ENCODE measurements around the gene CHSY3.

CHSY3 gene

DNA sequence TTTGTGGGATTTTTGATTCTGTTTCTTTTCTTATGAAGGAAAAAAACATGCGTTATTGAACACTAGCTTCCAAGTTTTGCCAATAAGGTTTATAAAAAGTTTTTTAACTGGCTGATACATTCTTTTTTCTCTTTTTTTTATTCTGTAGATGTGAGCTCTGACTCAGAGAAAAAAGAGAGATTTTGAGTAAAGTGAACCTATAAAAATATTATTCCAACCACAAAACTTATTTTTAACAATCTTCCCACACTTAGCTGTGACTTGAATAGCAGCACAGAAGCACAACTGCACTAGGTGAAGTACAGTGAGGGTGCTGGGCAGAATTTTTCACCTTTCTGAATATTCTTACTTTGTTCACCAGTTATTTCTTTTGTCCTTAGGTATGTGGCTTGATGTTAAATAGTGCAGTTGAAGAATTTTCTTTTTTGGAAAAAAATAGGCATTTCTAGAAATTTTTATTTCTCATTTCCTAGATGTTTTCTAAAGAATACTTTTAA is 41.6 kb downstream of the CHSY3 start:
- DNase-seq (ENCODE audit: low read depth), result no peak

DNA sequence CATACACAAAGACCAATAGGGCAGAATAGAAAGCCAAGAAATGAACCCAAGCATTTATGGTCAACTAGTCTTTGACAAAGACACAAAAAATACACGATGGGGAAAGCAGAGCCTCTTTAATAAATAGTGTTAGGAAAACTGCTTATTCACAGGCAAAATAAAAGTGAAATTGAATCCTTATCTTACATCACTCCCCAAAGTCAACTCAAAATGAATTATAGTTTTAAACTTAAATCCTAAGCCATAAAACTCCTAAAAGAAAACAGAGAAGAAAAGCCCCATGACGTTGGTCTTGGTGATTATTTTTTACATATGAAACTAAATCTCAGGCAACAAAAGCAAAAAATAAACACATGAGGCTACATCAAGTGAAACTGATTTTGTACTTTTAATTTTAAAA is 46.8 kb downstream of the CHSY3 start:
- no peak for DNase-seq (ENCODE audit: low read depth)

DNA sequence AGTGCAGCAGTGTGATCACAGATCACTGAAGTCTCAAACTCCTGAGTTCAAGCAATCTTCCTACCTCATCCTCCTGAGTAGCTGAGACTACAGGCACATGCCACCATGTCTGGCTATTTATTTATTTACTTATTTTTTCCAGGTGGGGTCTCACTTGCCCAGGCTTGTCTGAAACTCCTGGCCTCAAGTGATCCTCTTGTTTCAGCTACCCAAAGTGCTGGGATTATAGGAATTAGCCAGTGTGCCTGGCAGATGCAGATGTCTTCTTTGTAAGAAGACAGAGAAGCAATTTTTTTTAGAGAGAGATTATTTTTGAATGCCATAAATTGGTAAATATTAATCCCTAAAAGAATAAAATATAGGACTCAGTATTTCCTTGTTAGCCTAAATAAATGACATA is 54.3 kb downstream of the CHSY3 start:
- no peak for DNase-seq (ENCODE audit: low read depth)

DNA sequence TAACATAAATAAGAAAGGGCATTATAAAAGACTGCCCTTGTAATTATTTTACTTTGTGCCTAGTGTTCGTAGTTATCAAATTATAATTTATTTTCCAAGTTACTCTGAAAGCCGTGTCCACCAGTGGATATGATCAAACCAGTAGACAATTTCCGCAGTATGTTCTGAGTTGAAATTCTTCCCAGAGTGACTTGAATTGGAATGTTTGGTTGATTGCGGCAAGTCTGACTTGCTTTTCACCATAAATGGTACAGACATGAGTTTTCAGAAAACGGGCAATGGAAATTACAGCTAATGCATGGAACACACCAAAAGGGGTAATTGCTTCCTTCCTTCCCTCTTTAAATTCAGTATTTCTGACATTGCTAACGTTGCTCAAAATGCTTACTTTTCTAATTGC is 56.6 kb downstream of the CHSY3 start:
- no peak for DNase-seq (ENCODE audit: low read depth)

DNA sequence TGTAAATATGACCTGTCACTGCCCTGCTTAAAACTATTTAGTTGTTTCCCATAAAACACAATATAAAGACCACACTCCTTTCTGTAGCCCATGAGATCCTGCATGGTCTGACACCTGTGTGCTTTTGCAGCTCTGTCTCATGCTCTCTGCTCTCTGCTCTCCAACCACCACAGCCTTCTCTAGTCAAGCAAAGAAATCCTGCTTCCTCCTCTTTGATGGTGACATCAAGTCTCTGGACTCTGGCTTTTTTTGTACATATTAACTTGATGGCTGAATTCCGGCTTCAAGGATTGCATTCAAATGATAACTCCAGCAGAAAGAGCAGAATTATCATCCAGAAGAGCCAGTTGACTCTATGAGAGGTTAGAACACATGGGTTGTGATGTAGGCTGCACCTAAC is 58.2 kb downstream of the CHSY3 start:
- DNase-seq (ENCODE audit: low read depth), result no peak

DNA sequence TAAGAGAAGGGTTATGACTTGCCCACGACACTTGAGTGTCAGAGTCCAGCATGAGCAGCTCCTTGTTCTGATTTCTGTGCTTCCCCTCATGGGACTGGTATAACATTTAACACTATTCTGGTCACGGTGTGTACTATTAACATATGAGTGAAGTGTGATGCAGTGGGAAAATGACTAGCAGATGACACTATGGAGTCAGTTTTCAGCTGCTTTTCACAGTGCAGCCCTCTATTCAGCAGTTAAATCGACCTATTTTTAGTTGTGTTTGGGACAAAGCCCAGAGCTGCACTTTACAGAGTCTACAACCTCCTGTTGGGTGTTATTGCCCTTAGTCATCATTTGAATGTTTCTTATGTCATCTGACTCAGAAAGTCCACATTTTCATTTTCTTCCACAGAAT is 59.1 kb downstream of the CHSY3 start:
- DNase-seq (ENCODE audit: low read depth), result no peak

DNA sequence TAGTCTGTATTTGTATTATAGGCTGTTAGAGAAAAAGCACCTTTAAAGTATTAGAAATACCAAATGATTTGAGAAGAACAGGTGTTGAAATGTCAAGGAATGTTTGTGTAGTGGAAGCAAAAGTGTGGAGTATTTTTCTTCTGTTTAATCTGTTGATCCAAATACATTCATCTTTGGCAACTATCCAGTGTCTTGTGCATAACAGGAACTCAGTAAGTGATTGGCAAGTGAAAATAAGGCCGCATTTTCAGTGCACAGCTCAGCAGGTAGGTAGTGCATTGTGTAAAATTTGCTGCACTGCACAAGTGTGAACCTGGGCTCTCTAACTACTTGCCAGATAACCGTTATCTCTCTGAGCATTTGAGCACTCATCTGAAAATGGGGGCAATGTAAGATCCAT is 61.8 kb downstream of the CHSY3 start:
- no peak for DNase-seq (ENCODE audit: low read depth)

DNA sequence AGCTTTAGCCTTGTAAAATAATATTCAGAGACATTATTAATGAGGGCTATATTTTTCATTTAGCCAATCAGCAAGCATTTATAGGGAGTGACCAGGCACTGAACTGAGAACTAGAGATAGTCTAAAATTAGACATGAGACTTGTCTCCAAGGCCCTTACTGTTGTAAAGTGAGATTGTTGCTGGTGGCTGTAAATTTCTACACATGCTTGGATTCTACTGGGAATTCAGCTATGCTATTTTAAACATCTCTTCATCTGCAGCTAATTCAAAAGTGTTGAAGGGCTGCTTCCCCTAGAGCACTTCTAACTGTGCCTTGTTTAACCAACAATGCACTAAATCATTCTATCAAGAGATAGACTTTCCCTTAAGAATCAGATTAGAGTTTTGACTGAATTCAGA is 67.4 kb downstream of the CHSY3 start:
- no peak for DNase-seq (ENCODE audit: low read depth)

DNA sequence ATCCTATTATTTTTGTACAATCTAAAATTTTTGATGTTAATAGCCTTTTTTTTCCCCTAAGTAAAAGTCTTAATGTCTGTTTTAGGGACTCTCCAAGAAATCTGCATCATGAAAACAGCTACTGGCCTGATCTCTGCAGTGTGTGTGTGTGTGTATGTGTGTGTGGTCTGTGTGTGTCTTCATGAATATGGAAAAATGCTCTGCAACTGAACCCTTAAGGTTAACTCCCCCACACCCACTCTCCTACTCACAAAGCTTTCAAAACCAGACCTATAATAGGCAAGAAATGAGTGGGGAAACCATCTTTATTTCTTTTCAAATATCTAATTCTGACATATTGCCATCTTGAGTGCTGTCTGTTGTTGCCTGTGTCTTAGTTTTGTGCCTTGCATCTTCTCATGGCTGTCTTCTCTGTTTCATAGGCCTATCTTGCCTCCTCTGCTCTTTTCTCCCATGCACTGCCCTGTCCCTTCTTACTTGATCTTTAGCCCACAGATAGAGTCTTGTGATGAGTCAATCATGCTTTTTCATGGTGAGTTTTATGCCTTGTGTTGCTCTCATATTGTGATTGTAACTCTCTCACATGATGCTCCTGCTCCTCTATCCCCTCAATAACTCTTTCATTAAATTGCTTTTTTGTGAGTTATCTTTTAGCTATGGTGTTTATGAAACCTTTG is 68.3 kb downstream of the CHSY3 start:
- no peak for DNase-seq (ENCODE audit: low read depth)

DNA sequence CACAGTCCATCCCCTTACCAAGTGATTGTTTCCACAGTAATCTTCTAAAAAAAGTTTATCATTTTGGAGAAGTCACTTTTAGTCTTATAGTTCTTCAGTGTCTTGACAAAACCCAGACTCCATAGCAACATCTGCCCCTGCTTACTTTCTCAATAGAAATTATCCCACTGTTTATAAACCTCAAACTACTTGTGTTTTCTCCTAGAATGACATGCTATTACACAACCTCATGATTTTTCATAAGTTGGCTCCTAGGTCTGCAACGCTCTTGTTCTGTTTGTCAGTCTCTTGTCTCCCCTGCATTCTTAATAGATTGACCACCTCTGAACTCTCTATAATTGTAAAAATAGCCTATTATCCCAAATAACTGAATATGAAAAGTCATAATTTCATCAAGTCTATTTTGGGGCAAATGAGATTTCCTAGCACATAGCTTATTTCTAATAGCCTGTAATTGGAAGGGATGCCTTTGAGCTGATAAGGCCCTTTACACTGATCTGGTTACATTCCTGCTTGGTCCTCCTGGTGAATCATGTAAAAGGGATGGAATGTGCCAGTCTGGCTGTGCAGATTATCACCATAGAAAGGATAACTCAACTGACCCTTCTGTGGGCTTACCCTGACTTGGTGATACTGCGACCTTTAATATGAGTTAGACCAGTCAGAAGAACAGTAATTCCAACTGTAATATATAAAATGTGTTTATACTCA is 69.6 kb downstream of the CHSY3 start:
- no peak for DNase-seq (ENCODE audit: low read depth)

DNA sequence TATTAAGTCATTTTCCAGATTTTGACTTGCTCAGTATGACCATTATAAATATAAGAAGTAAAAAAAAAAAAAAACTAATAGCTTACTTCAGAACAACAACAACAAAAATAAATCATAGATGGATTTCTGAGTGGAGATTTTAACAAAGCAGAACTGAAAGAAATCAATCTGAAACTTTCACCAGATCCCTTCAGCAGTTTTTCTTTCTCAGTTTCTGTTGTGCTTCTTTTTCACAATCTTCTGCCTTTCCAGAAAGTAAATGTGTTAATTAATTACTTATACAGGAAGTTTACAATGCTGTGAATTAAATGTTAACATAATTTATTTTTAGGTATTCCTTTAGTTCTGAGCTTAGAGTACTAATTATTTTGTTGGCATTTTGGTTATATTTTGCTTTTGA is 73.5 kb downstream of the CHSY3 start:
- no peak for DNase-seq (ENCODE audit: low read depth)

DNA sequence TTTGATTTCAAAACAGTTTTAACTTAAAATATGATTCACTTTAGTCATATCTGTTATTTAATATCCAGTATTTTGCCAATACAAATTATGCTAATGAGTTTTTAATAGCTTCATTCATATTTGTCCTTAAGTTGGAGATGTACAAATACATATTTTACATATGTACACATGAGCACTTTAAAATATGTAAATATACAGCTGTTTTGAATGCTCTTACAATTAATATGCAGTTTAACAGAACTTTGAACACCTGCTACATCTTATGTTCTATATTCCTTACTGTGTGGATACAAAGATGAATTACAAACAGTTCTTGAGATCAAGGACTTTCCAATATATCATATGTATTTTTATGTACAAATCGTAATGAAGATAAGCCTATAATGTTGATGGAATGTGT is 74.0 kb downstream of the CHSY3 start:
- DNase-seq (ENCODE audit: low read depth), result no peak

DNA sequence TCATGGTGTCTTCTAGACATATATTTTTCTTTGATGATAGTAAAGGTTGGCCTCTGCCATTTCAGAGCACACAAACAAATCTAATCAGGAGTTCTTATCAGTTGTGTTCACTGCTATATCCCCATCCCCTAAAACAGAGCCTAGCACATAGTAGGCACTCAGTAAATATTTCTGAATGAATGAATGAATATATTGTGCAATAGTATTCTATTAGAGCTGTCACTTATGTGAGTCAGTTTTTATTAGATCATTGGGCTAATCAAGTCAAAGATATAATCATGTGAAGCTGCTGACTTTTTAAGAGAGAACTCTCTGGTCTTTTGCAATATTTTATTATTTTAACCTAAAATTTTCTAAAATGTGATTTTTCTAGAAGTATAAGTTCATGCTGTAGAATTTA is 84.2 kb downstream of the CHSY3 start:
- no peak for DNase-seq (ENCODE audit: low read depth)

DNA sequence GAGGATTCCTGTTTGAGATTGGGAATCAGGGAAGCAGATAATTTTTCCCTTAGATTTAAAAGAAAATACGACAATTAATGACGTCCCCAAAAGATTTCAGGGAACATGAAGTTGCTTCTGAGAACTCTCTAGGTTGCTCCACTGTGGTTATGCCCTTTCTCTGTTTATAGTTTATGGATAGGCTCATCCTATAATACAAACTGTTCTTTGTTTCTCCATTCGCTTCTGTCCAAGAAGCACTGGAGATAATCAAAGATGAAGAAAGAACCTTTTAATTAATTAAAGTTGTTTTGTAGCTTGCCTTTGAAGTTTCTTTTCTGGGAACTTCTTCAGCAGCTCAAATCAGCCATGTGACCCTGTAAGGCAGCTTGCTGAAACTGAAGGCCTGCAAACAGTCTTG is 87.5 kb downstream of the CHSY3 start:
- no peak for DNase-seq (ENCODE audit: low read depth)

DNA sequence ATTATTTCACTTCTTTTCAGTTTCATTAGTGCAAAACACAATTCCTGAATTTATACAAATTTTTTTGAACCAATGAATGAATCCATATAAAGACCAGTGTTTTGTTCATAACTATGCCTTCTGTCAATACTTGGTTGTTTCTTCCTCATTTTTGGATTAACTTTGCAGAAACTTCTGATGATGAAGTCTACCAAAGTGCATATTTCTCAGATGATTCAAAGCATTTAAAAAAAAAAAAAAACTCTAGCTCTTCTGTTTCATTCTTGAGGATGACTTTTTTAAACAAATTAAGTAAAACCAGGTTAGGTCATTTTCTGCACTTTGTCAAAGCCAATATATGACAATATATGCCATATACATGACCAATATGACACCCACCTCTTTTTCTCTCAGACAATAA is 92.6 kb downstream of the CHSY3 start:
- no peak for DNase-seq (ENCODE audit: low read depth)

DNA sequence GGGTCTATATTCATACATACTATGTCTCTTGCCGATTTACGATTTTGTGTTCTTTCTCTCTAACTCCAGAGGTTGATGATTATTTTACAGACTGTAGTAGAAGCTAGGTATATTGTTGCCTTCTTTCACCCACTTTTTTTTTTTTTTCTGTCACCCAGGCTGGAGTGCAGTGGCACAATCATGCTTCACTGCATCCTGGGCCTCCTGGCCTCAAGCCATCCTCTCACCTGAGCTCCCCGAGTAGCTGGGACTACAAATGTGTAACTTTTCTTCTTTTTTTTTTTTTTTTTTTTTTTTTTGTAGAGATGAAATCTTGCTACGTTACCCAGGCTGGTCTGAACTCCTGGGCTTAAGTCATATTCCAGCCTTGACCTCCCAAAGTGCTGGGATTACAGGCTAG is 96.2 kb downstream of the CHSY3 start:
- no peak for DNase-seq (ENCODE audit: low read depth)

DNA sequence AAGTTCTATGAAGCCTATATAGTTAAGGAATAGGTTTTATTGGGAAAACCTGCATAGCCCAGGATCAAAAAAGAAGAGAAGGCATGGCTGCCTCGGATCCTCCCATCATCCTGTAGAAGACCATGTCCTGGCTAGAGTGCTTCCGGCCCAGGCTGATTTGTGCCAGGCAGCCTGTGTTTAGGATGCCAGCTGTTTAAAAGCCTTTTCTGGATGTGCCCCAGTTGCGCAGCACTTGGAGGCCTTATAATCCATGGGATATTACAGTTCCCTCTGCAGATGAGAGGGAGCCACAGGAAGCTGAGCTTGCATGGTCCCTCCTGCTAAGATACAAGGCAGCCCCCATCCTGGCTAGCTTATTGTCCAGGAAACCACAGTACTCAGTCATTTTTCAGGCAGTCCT is 97.9 kb downstream of the CHSY3 start:
- DNase-seq (ENCODE audit: low read depth), result no peak

DNA sequence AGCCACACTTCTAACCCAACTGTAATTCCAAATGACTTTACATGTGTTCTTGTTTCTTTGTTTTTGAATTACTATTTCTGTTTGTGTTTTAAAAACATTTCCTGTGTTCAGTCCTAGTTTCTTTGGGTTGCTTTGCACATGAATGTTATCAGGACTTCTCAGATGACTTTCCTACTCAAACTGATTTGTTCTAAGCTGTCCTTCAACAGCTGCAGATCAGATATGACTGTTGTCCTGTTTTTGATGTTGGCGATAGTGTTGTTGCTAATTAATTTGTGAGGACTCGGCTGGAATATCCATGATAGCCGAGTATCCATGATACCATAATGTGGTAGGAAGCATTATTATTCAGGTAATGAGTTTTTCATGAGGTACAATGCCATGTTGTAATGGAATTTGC is 98.6 kb downstream of the CHSY3 start:
- DNase-seq (ENCODE audit: low read depth), result no peak

DNA sequence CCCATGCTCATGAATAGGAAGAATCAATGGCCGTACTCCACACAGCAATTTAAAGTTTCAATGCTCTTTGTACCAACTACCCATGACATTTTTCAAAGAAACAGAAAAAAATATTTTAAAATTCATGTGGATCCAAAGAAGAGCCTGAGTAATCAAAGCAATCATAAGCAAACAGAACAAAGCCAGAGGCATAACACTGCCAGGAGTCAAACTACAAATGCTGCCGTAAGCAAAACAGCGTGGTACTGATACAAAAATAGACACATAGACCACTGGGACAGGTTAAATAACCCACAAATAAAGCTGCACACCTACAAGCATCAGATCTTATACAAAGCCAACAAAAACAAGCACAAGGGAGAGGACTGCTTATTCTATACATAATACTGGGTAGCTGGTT is 107.7 kb downstream of the CHSY3 start:
- DNase-seq (ENCODE audit: low read depth), result no peak

DNA sequence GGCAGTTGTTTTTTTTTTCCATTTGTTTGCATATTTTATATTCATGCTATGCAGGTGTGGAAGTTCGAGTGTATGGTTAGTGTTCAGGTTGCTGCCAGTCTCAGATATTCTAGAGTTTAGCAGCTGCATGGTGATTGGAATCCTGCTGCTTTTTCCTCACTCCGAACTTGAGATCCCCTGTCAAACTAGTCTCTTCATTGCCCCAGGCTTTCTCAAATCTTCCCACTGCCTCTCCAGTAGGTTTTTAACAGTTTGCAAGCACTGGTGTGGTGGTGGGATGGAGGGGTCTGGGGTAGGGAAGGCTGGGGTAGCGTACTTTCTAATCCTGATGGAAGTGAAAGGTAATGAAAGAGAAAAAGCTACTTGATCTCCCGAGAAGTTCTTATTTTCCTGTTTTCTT is 112.9 kb downstream of the CHSY3 start:
- DNase-seq (ENCODE audit: low read depth), result no peak

DNA sequence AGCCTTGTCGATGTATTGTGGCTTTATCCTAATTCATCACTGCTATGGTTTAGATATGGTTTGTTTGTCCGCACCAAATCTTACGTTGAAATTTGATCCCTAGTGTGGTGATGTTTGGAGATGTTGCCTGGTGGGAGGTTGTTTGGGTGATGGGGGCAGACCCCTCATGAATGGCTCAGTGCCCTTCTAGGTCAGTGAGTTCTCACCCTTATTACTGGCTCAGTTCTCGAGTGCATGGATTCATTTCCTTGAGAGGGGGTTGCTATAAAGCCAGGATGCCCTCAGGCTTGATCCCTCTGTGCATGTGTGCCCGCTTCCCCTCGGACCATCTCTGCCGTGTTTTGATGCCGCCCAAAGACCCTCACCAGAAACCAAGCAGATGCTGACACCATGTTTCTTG is 114.4 kb downstream of the CHSY3 start:
- no peak for DNase-seq (ENCODE audit: low read depth)

DNA sequence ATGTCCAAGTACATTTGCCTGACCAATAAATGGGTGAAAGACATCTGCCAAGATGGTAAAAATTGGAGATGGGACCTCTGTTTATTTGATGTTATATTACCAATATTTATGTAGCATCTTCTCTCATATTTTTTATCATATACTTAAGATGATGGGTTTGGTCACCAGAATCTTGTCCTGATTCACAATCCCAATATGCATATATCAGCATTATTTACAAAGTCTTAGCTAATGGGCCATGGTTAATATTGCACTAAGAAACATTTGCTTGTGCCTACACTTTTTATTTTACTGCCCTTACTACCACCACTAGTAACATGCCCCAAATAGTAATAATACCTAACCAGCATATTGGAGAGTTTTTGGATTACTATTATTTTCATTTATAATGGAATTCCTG is 116.7 kb downstream of the CHSY3 start:
- no peak for DNase-seq (ENCODE audit: low read depth)

DNA sequence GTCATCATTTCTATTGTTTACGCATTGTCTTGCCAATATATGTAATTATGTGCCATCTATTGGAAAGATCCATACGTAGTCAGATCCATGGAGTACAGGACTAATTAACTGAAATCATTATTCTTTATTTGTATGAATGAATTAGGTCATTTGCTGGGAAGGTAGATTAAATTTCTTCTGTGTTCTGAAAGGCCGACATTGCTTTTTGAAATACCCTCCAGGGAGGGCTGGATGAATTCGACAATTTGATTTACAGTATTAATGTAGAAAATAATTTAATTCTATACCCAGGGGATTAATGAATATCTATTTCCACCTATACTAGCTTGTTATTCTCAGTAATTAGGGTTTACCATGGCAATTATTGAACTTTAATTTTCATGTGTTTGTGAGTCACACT is 117.6 kb downstream of the CHSY3 start:
- DNase-seq (ENCODE audit: low read depth), result no peak

DNA sequence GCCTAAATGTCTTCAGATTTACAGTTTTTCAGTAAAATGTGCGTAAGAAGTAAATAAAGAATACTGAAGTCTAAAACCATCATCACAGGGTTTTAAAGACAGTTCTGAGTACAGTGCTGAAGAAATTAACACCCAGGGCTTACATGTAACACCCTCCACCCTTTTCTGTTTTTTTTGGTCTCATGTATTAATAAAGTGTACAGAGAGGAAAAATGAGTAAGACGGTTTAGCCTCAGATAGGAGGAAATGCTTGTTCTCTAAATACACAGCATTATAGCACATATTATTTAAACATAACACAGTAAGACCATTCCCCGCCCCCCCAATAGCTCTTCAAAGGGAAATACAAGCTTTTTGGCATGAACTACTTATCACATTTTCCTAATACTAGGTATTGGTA is 119.3 kb downstream of the CHSY3 start:
- no peak for DNase-seq (ENCODE audit: low read depth)

Data from activated gamma-delta T cell treated with anti-CD3 and anti-CD28 coated beads, Interleukin-2, amount 50 U/mL, for 16 hours (primary cell).